CD4-positive, alpha-beta T cell treated with Interleukin-2 at 100 ng/mL for 4 hours (primary cell): Measurements from ENCODE around the gene NGLY1.

ENCODE experiments used
- DNase-seq: peaks from one replicate; pipeline ENCODE4 v3.0.0-alpha.2; 2020; ENCODE audit warnings: low spot score

The NGLY1 gene

GRCh38 chr3:25782938-25783660 is at the start of gene NGLY1:
NGLY1 (minus strand) TSS chr3:25783443; CDS start chr3:25783390, 53 bp downstream.
- DNase-seq = peak; percentile 85

GRCh38 chr3:25831578-25831977 is 48.3 kb upstream of the NGLY1 start:
- DNase-seq = no peak

GRCh38 chr3:25830373-25831280 is 47.4 kb upstream of the NGLY1 start:
- no peak for DNase-seq

GRCh38 chr3:25826510-25826909 is 43.3 kb upstream of the NGLY1 start:
- DNase-seq = no peak

- no peak for DNase-seq
These were observed 40.1 kb upstream of the NGLY1 start for GRCh38 chr3:25823314-25823713.

GRCh38 chr3:25821746-25822573 is 38.7 kb upstream of the NGLY1 start:
- DNase-seq = no peak

GRCh38 chr3:25820816-25821486 is 37.7 kb upstream of the NGLY1 start:
- no peak for DNase-seq

GRCh38 chr3:25820366-25820765 is 37.1 kb upstream of the NGLY1 start:
- no peak for DNase-seq

GRCh38 chr3:25818335-25818734 is 35.1 kb upstream of the NGLY1 start:
- no peak for DNase-seq

GRCh38 chr3:25817638-25818037 is 34.4 kb upstream of the NGLY1 start:
- no peak for DNase-seq

- no peak for DNase-seq
These were observed 33.9 kb upstream of the NGLY1 start for GRCh38 chr3:25817107-25817506.

GRCh38 chr3:25812644-25813043 is 29.4 kb upstream of the NGLY1 start:
- DNase-seq = no peak

GRCh38 chr3:25804676-25805075 is 21.4 kb upstream of the NGLY1 start:
- DNase-seq = no peak

- no peak for DNase-seq
These were observed 20.6 kb upstream of the NGLY1 start for GRCh38 chr3:25803833-25804232.

- no peak for DNase-seq
These were observed 18.5 kb upstream of the NGLY1 start for GRCh38 chr3:25801786-25802185.

- peak; percentile 90 for DNase-seq
These were observed 6.6 kb upstream of the NGLY1 start, which contains the start of gene OXSM for GRCh38 chr3:25789596-25790556. OXSM (plus strand) TSS chr3:25790090; CDS start chr3:25791021, 931 bp downstream.

- no peak for DNase-seq
These were observed 6.0 kb upstream of the NGLY1 start for GRCh38 chr3:25789209-25789595.

- DNase-seq = no peak
These were observed 4.4 kb upstream of the NGLY1 start for GRCh38 chr3:25787689-25788088.

- no peak for DNase-seq
These were observed 2.6 kb upstream of the NGLY1 start for GRCh38 chr3:25785826-25786225.

GRCh38 chr3:25784971-25785370 is 1.7 kb upstream of the NGLY1 start:
- DNase-seq = no peak
